Keratinocyte (primary cell): ENCODE measurements around the gene KRTAP5-8. TPM values are rescaled to one million over a fixed set of nuclear protein-coding genes. Genes with fewer than 3 reads are reported as not detected.

Source experiments
- DNase-seq: peaks from one replicate; pipeline ENCODE4 v3.0.0-alpha.2; 2011; ENCODE audit warnings: low read depth, missing footprints, low spot score
- FAIRE-seq: peaks from 2 replicates; lab custom pipeline; 2011; peaks lifted over from hg19 to GRCh38; lab: Jason Lieb, UNC
- H2AFZ ChIP-seq: 2 replicates; pipeline ENCODE4 v1.6.0; 2012; ENCODE audit warnings: low read length, control low read depth, inconsistent platforms; ENCODE audit not compliant: control insufficient read depth
- H3K27ac ChIP-seq: 2 replicates; pipeline ENCODE4 v1.5.1; 2011; ENCODE audit warnings: low read length; ENCODE audit not compliant: control insufficient read depth, insufficient read depth
- H3K27me3 ChIP-seq: 3 replicates; pipeline ENCODE4 v1.6.0; 2011; ENCODE audit warnings: low read length; ENCODE audit not compliant: control insufficient read depth, insufficient read depth; ENCODE audit errors: extremely low read depth
- H3K36me3 ChIP-seq, 2 experiments: 2 replicates in 1 of 2; 3 replicates in 1 of 2; pipeline ENCODE4 v1.5.1; 2011; ENCODE audit warnings: low read length in 2 of 2, mild to moderate bottlenecking in 1 of 2; ENCODE audit not compliant: control insufficient read depth in 2 of 2, insufficient read depth in 2 of 2; ENCODE audit errors: extremely low read depth in 1 of 2
- H3K4me1 ChIP-seq: 3 replicates; pipeline ENCODE4 v1.5.1; 2011; ENCODE audit warnings: low read length; ENCODE audit not compliant: control insufficient read depth, insufficient read depth; ENCODE audit errors: extremely low read depth
- H3K4me2 ChIP-seq: 3 replicates; pipeline ENCODE4 v1.6.0; 2011; ENCODE audit warnings: low read depth, low read length; ENCODE audit not compliant: control insufficient read depth, insufficient read depth; ENCODE audit errors: extremely low read depth
- H3K4me3 ChIP-seq, 3 experiments: fragments of 200-600 bp in 1 of 3; sonication (generic) in 1 of 3; 2 replicates in 2 of 3; 3 replicates in 1 of 3; pipeline ENCODE4 v1.5.1; 2011 to 2016; ENCODE audit warnings: low read length in 3 of 3, mild to moderate bottlenecking in 3 of 3, control low read depth in 2 of 3, inconsistent platforms in 1 of 3, low read depth in 1 of 3, mixed read lengths in 1 of 3, mixed run types in 1 of 3, moderate library complexity in 1 of 3; ENCODE audit not compliant: control insufficient read depth in 2 of 3, insufficient read depth in 2 of 3; ENCODE audit errors: extremely low read depth in 1 of 3
- H3K79me2 ChIP-seq: 2 replicates; pipeline ENCODE4 v1.6.0; 2012; ENCODE audit warnings: low read length; ENCODE audit not compliant: control insufficient read depth, insufficient read depth
- H3K9ac ChIP-seq: 3 replicates; pipeline ENCODE4 v1.6.0; 2011; ENCODE audit warnings: low read length; ENCODE audit not compliant: control insufficient read depth, insufficient read depth; ENCODE audit errors: extremely low read depth
- H3K9me1 ChIP-seq: 3 replicates; pipeline ENCODE4 v1.6.0; 2011; ENCODE audit warnings: low read length; ENCODE audit not compliant: control insufficient read depth, insufficient read depth; ENCODE audit errors: extremely low read depth
- H3K9me3 ChIP-seq: 2 replicates; pipeline ENCODE4 v1.5.1; 2012; ENCODE audit warnings: low read depth, low read length; ENCODE audit not compliant: control insufficient read depth
- H4K20me1 ChIP-seq: 3 replicates; pipeline ENCODE4 v1.6.0; 2011; ENCODE audit warnings: low read length; ENCODE audit not compliant: control insufficient read depth, insufficient read depth; ENCODE audit errors: extremely low read depth
- EZH2 ChIP-seq: IDR thresholded peaks from one replicate; pipeline ENCODE4 v1.6.1; 2012; ENCODE audit warnings: inconsistent platforms, mild to moderate bottlenecking, low read length, moderate library complexity
- dilution Hi-C: fragments of 300-500 bp; cut with MboI; formaldehyde crosslinking; loops from one replicate; pipeline ENCODE4 v1.7.0; 2020; ENCODE audit warnings: low sequenced_read_pairs; ENCODE audit not compliant: extremely low pct_ligation_motif_present
- polyA plus RNA-seq, 5 experiments: library from polyadenylated mRNA; depleted of rRNA in 3 of 5; stranded (reverse) in 3 of 5; stranded (forward) in 1 of 5; unstranded in 1 of 5; fragments of >200 nt; gene quantifications; 1 replicate in 1 of 5; 2 replicates in 3 of 5; 3 replicates in 1 of 5; pipeline versions ENCODE4 v1.2.1 to v1.2.3, GENCODE V29; 2011 to 2012; ENCODE audit warnings: missing spikeins in 2 of 5, low read depth in 1 of 5, low replicate concordance in 1 of 5
- TF ChIP-seq, protein P1 (sequence below), 3 experiments: IDR thresholded peaks in 1 of 3; conservative IDR thresholded peaks in 1 of 3; optimal IDR thresholded peaks in 1 of 3; 2 replicates in 2 of 3; 3 replicates in 1 of 3; pipeline versions ENCODE3 to v1.5.1; 2011; ENCODE audit warnings: low read length in 3 of 3, mild to moderate bottlenecking in 3 of 3, moderate library complexity in 2 of 3, control low read depth in 1 of 3, inconsistent platforms in 1 of 3; ENCODE audit not compliant: insufficient read depth in 2 of 3; ENCODE audit errors: extremely low read depth in 1 of 3

KRTAP5-8 gene
- polyA plus RNA-seq, 1 donor (not counting 4 experiments of a cell fraction or from before 2014, with no cell fraction given), result not detected

- Histone ChIP-seq H3K79me2 (no peaks in the 10 kb centered on the region), H3K9me3 (no peaks in the 10 kb centered on the region), H4K20me1 (no peaks in the 10 kb centered on the region), H3K36me3 (no peaks in the 10 kb centered on the region), H3K27ac (no peak overlapping the region), H3K9ac (no peak overlapping the region), H3K4me2 (no peak overlapping the region), H3K4me3 (no peak overlapping the region), H2AFZ (no peak overlapping the region), H3K4me1 (no peaks in the 10 kb centered on the region), H3K27me3 (no peaks in the 10 kb centered on the region), H3K9me1 (no peaks in the 10 kb centered on the region)
- TF ChIP-seq, protein P1, sequence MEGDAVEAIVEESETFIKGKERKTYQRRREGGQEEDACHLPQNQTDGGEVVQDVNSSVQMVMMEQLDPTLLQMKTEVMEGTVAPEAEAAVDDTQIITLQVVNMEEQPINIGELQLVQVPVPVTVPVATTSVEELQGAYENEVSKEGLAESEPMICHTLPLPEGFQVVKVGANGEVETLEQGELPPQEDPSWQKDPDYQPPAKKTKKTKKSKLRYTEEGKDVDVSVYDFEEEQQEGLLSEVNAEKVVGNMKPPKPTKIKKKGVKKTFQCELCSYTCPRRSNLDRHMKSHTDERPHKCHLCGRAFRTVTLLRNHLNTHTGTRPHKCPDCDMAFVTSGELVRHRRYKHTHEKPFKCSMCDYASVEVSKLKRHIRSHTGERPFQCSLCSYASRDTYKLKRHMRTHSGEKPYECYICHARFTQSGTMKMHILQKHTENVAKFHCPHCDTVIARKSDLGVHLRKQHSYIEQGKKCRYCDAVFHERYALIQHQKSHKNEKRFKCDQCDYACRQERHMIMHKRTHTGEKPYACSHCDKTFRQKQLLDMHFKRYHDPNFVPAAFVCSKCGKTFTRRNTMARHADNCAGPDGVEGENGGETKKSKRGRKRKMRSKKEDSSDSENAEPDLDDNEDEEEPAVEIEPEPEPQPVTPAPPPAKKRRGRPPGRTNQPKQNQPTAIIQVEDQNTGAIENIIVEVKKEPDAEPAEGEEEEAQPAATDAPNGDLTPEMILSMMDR (optimal IDR thresholded peaks at IDR 0.05 in 1 of 3, IDR thresholded peaks at IDR 0.05 in 1 of 3, conservative IDR thresholded peaks at IDR 0.05 in 1 of 3; ENCODE audit: extremely low read depth in 1 of 3, insufficient read depth in 2 of 3, low read length in 3 of 3), result no peak
- TF ChIP-seq EZH2, result no peak
- dilution Hi-C loops, result no loop called here
- DNase-seq (no peak), FAIRE-seq (no peak)
Observed at GRCh38 chr11:71545405-71545966, 7.7 kb downstream of the KRTAP5-8 start.

DNA sequence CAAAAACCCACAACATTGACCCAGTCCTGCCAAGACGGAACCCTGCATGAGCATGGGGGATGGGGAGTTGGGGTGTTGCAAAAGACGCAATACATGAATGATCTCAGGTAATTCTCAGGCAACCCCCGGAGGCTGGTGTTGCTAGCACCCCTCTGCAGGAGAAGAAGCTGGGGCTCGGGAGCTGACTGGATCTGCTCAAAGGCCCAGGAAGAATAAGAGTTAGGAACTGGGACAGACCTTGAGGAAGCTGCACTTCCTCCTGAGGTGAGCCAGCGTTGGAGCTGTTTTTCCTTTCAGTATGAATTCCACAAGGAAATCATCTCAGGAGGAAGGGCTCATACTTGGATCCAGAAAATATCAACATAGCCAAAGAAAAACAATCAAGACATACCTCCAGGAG lies 10.3 kb downstream of the KRTAP5-8 start, which contains the start of gene KRTAP5-9:
KRTAP5-9 (plus strand) TSS at position 301 of the 400 bp plus-strand sequence. CDS start 238 bp downstream, outside the sequence.
- no peaks in the 10 kb centered on the region for H4K20me1 ChIP-seq
- H3K27ac ChIP-seq, result no peak within 1 kb of the TSS
- H3K9me1 ChIP-seq, result no peaks in the 10 kb centered on the region
- no peaks in the 10 kb centered on the region for H3K4me1 ChIP-seq
- H3K27me3 ChIP-seq, result no peaks in the 10 kb centered on the region
- no peaks in the 10 kb centered on the region for H3K9me3 ChIP-seq
- H3K9ac ChIP-seq, result no peak within 1 kb of the TSS
- no peak for TF ChIP-seq EZH2
- TF ChIP-seq, protein P1 (optimal IDR thresholded peaks at IDR 0.05 in 1 of 3, IDR thresholded peaks at IDR 0.05 in 1 of 3, conservative IDR thresholded peaks at IDR 0.05 in 1 of 3; ENCODE audit: extremely low read depth in 1 of 3, insufficient read depth in 2 of 3, low read length in 3 of 3), result no peak
- no peak for DNase-seq
- no peak within 1 kb of the TSS for H3K4me2 ChIP-seq
- no peak for FAIRE-seq
- H3K4me3 ChIP-seq, result no peak within 1 kb of the TSS
- H2AFZ ChIP-seq, result no peak within 1 kb of the TSS
- no peaks in the 10 kb centered on the region for H3K36me3 ChIP-seq
- no peaks in the 10 kb centered on the region for H3K79me2 ChIP-seq
- dilution Hi-C loops, result no loop called here
